GM12874 (cell line): Measurements from ENCODE around the gene ARFGAP1.

Experiments used
- TF ChIP-seq, protein P1 (sequence below): IDR thresholded peaks from 2 replicates; pipeline ENCODE4 v1.5.1; 2011; ENCODE audit warnings: low read depth, mild to moderate bottlenecking, control low read depth, low read length, moderate library complexity; ENCODE audit not compliant: insufficient read depth

The ARFGAP1 gene

DNA sequence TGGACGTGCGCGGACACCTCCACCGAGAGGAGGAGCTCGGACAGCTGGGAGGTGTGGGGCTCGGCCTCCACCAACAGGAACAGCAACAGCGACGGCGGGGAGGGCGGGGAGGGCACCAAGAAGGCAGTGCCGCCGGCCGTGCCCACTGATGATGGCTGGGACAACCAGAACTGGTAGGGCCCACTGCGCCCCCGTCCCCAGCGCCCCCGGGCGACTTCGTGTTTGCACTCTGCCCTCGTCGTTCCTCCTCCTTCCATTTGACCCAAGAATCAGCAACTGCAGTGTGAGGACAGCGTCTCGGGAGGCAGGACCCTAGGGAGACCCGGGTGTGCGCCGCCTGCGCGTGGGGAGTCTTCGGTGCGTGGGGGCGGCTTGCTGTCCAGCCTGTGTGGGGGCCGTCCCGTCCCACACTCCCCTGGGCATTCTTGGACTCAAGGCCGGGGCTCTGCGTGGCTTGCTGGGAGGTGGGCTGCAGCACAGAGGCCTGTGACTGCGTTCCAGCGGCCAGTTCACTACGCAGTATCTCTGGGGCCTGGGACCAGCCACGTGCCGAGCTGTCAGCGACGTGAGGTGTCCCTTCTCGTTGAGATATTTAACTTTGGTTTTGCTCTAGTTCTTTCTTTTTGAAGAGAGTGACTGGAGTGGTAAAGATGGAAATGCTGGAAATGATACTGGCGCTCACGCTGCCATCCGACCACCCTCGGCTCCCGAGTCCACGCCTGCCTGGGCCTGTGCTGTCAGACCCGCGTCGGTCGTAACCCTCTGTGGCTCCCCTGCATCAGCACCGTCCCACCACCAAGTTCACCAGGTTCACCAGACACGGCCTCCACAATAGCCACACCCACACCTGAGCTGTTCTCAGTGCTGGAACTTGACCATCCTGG lies 15.3 kb downstream of the ARFGAP1 start:
- TF ChIP-seq, protein P1, sequence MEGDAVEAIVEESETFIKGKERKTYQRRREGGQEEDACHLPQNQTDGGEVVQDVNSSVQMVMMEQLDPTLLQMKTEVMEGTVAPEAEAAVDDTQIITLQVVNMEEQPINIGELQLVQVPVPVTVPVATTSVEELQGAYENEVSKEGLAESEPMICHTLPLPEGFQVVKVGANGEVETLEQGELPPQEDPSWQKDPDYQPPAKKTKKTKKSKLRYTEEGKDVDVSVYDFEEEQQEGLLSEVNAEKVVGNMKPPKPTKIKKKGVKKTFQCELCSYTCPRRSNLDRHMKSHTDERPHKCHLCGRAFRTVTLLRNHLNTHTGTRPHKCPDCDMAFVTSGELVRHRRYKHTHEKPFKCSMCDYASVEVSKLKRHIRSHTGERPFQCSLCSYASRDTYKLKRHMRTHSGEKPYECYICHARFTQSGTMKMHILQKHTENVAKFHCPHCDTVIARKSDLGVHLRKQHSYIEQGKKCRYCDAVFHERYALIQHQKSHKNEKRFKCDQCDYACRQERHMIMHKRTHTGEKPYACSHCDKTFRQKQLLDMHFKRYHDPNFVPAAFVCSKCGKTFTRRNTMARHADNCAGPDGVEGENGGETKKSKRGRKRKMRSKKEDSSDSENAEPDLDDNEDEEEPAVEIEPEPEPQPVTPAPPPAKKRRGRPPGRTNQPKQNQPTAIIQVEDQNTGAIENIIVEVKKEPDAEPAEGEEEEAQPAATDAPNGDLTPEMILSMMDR, result no peak

DNA sequence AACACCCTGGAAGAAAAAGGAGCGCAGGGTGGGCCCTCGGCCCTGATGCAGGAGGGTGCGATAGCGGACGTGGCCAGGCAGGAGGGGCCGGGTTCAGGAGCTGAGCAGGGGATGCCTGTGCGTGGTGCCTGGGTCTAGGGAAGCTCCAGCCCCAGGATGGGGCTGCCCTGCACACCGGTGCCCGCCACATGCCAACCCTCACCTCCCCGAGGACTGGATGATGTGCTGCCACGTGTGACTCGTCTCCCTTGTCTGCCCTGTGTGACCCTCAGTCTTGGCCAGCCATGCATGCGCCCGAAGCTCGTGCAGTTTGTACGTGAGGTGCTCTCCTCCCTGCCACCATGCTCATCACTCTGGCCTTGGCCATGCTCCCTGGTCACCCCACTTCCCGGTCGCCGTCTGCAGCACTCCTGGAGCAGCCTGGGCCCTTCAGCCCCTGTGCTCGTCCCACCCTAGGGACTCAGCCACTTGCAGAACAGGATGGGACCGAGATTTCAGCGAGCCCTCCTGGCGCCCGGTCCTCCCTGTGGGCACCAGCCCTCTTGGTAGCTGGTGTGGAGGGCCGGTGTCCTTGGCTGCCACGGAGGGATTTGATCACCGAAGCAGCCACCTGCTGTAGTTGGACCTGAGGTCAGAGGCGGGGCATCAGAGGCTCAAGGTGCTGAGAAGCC lies 16.1 kb downstream of the ARFGAP1 start:
- TF ChIP-seq, protein P1, result no peak

DNA sequence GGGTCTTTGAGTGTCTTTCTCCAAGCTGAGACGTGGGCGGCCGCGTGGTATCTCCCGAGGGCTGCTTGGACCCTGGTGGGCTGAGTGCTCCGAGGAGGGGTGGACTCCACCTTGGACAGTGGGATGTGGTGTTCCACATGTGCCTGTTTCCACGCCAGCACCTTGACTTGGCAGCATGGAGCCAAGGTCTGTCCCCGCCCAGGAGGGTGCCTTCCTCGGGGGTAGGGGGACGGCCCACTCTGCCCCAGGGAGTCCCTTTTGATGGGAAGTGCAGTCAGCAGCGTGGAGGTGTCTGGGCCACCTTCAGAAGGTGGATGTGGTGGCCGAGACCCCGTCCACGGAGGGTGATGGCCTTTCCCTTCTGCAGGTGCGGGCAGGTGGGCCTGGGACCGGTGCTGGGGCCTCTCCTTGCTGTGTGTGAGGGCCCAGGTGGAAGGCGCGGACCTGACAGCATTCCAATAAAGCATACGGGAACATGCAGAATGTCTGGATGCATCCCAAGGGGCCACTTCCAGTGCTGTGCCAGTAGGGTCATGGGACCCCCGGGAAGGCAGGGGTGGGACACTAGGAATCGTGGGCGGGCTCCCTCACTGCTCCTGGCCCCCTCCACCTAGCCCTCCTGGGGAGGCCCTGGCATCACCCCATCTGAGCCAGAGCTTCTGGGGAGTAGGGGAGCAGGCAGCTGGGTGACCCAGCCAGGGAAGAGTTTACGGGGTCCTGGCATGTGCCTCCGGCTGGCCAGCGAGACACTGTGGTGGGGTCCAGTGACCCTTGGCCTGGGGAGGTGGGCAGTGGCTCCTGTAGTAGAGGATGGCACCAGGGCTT lies 16.9 kb downstream of the ARFGAP1 start:
- TF ChIP-seq, protein P1, result no peak

DNA sequence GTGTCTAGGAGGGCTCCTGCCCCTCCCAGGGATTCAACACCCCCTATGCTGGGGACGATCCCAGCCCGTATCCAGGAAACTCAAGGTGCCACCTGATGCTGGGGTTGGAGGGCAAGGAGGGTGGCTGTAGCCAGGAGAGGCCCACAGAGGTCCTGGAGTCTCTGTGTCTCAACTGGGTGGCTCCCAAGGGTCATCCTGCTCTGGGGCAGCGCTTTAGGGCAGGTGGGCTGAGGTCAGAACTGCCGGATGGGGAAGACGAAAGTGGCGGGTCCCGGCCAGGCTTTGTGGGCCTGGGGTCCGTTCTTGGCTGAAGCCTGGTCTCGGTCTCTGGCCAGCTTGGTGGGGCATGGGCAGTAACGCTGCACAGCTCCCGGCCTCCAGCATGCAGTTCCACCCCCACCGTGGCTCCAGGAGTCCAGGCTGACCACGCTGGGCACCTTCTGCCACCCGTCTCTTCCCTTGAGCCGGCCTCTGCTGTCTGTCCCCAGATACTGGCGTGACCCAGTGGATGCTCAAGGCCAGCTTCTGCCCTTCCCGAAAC lies 17.6 kb downstream of the ARFGAP1 start:
- TF ChIP-seq, protein P1, result no peak

DNA sequence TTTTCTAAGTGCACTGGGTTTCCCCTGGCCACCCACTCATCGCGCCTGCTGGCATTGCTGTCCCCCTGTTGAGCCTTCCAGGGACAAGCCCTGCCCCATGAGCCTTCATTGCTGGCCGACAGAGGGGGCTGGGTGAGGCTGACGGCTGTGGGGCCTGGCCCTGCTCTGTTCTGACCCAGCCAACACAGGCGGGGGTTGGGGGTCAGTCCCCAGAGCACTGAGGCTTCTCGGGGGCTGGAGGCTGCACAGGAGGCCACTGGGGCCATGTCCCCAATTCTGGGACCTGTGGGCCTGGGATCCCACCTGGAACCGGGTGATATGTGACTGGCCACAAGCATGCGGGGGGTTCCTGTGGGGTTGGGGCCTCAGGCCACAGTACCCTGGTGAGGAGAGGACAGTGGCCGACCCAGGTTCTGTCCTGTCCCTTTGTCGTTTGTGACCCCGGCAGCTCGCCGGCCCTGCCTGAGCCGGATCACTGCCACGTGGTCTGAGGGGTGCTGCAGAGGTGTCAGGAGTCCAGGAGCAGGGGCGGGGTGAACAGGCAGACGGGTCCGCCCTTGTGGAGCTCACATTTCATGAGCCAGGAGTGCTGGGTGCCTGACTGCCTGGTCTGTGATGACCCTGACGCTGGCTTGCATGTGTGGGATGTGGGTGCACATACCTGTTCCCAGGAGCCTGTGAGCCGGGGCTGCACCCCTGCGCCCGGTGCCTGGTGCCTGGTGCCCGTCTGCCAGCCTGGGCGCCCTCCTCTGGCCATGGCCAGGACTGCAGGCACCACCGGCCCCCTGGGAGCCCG lies 18.3 kb downstream of the ARFGAP1 start:
- TF ChIP-seq, protein P1, result peak; percentile 91

DNA sequence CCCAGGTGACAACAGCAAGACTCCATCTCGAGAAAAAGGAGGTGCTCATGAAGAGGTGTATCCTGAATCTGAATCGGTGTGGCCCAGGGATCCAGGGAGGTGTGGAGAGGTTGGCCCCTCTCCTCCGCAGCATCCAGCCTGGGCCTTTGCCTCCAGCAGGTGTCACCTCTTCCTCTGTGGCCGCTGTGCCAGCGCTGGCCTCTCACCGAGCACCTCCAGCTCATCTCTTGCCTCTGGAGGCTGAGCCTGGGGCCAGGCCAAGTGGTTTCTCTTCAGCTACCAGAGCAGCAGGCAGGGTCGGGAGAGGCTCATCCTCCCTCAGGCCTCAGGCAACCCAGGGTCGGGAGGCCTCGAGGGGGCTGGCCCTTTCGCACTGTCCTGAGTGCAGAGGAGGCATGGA lies 19.2 kb downstream of the ARFGAP1 start:
- TF ChIP-seq, protein P1, result no peak
